OCI-LY7 (cell line): ENCODE results near the gene S100A3.
"Not testable (repeated sequence)": the region's sequence is repeated elsewhere in the genome, so short reads cannot be mapped to it uniquely, and the experiment has no call there.

Experiments
- CTCF ChIP-seq: fragments of 200-600 bp; sonication (generic); conservative IDR thresholded peaks from 2 replicates; pipeline ENCODE4 v1.5.1; 2014; ENCODE audit warnings: mild to moderate bottlenecking, antibody characterized with exemption, low read length, moderate library complexity, mixed read lengths
- EZH2phosphoT487 ChIP-seq: fragments of 200-600 bp; sonication (generic); IDR thresholded peaks from 2 replicates; pipeline ENCODE4 v1.6.1; 2018; ENCODE audit warnings: low read depth, borderline replicate concordance, mild to moderate bottlenecking, mixed run types, antibody characterized with exemption, low read length, moderate library complexity, mixed read lengths

DNA sequence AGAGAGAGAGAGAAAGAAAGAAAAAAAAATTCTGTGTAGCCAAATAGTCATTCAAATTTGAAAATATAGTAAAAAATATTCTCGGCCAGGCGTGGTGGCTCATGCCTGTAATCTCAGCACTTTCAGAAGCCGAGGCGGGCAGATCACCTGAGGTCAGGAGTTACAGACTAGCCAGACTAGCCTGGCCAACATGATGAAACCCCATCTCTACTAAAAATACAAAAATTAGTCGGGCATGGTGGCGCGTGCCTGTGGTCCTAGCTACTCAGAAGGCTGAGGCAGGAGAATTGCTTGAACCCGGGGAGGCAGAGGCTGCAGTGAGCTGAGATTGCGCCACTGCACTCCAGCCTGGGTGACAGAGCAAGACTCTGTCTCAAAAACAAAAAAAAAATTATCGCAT, 39.0 kb upstream of the S100A3 start:
- not testable (repeated sequence) for TF ChIP-seq CTCF, EZH2phosphoT487
